H1 (cell line): ENCODE results near the gene ZC3H6.

ENCODE experiments used
- ASH2L ChIP-seq: fragments of 200-600, 300-600 bp; sonication (generic); IDR thresholded peaks from one replicate; pipeline ENCODE4 v1.7.1; 2017; ENCODE audit warnings: low read length
- CEBPB ChIP-seq: IDR thresholded peaks from 2 replicates; pipeline ENCODE4 v1.6.1; 2012; ENCODE audit warnings: low read depth, low read length
- CTCF ChIP-seq, 3 experiments: IDR thresholded peaks; 1 replicate in 2 of 3; 2 replicates in 1 of 3; pipeline versions ENCODE4 v1.5.1 to v1.6.1; 2011; ENCODE audit warnings: low read length in 3 of 3, mild to moderate bottlenecking in 3 of 3, inconsistent platforms in 2 of 3, low read depth in 1 of 3, moderate library complexity in 1 of 3; ENCODE audit not compliant: insufficient read depth in 1 of 3; ENCODE audit errors: control extremely low read depth in 1 of 3
- EZH2 ChIP-seq: fragments of 200-600 bp; sonication (generic); IDR thresholded peaks from 2 replicates; pipeline ENCODE4 v1.7.1; 2012; ENCODE audit warnings: low read depth, mild to moderate bottlenecking, moderate library complexity, low read length, inconsistent platforms; ENCODE audit not compliant: severe bottlenecking
- POLR2A ChIP-seq, 2 experiments: IDR thresholded peaks; 1 replicate in 1 of 2; 2 replicates in 1 of 2; pipeline ENCODE4 v1.6.1; 2011; ENCODE audit warnings: low read depth in 2 of 2, low read length in 2 of 2, mild to moderate bottlenecking in 2 of 2; ENCODE audit errors: control extremely low read depth in 1 of 2
- RXRA ChIP-seq: IDR thresholded peaks from 2 replicates; pipeline ENCODE4 v1.6.1; 2011; ENCODE audit warnings: low read depth, mild to moderate bottlenecking, low read length, moderate library complexity; ENCODE audit not compliant: insufficient read depth
- SP1 ChIP-seq: IDR thresholded peaks from 2 replicates; pipeline ENCODE4 v1.6.1; 2011; ENCODE audit warnings: low read depth, low read length
- TBP ChIP-seq: IDR thresholded peaks from 2 replicates; pipeline ENCODE4 v1.6.1; 2011; ENCODE audit warnings: low read depth, low read length, improper control_type of control experiment

GRCh38 chr2:112304298-112304941 is 29.0 kb downstream of the ZC3H6 start:
- TF ChIP-seq POLR2A (IDR thresholded peaks at IDR 0.05; ENCODE audit: control extremely low read depth in 1 of 2, low read depth in 2 of 2, low read length in 2 of 2) = no peak
- no peak for TF ChIP-seq CTCF (IDR thresholded peaks at IDR 0.05; ENCODE audit: control extremely low read depth in 1 of 3, insufficient read depth in 1 of 3, low read depth in 1 of 3, low read length in 3 of 3)
- no peak for TF ChIP-seq EZH2
- TF ChIP-seq TBP = no peak
- TF ChIP-seq ASH2L = no peak
- TF ChIP-seq CEBPB = no peak
- no peak for TF ChIP-seq RXRA
- no peak for TF ChIP-seq SP1
